SHP77 treated with DMSO at 0.1 percent for 48 hours (cell line): ENCODE data around the gene IL17REL.

ENCODE experiments used
- DNase-seq: peaks from one replicate; lab custom pipeline; 2025; lab: John Stamatoyannopoulos, UW

IL17REL gene

DNA sequence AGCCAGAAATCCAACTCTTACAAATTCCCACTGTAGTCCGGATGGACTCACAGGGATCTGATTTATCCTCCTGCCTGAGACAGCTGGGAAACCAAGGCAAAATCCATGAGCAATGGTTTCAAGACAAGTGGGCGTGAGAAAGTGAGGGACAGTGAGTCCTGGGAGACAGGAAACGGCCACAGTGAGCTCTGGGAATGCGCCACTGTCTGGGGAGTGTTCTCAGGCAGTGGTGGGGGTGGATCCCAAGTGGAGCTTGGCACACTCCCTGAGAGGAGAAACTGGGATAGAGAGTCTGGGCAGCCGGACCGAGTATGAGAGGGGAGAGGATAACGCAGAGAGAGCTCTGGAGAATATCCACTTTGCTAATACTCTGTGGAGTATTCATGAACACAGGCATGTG is 9.8 kb downstream of the IL17REL start:
- no peak for DNase-seq

- DNase-seq = no peak
These were observed 11.0 kb downstream of the IL17REL start for GRCh38 chr22:50001388-50002231.

DNA sequence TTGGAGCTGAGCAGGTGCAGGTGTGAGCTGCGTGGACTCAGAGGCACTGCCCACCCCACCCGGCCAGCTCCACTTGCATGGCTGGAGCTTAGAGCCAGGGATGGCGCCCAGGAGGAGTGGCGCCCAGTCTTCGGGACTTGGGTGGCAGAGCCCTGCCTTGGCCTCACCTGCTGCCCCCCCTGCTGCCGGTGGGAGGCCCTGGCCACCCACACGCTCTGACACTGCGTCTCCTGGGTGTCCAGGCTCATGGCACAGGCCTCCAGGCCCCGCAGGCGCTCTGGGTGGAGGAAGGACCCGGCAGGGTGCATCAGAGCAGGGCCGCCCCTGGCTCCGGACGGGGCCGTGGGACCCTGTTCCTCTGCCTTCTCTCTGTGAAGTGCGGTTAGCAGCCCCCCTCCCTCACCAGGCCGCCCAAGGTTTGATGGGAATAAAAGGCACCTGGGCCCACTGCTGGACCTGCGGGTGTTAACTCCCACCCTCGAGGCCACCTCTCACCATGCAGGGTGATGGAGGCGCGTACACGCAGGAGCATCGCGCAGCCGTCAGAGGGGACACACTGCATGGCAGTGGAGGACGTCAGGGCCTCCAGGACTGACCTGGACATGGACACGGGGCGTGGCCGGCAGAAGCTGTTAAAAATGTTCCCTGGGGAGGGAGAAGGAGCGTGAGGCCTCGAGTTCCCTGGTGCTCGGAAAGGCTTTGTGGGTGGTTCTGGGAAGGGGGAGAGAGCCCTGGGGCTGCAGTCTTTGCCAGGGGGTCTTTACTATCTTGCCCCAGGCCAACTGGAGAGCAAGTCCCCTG is 11.8 kb downstream of the IL17REL start:
- DNase-seq = no peak

DNA sequence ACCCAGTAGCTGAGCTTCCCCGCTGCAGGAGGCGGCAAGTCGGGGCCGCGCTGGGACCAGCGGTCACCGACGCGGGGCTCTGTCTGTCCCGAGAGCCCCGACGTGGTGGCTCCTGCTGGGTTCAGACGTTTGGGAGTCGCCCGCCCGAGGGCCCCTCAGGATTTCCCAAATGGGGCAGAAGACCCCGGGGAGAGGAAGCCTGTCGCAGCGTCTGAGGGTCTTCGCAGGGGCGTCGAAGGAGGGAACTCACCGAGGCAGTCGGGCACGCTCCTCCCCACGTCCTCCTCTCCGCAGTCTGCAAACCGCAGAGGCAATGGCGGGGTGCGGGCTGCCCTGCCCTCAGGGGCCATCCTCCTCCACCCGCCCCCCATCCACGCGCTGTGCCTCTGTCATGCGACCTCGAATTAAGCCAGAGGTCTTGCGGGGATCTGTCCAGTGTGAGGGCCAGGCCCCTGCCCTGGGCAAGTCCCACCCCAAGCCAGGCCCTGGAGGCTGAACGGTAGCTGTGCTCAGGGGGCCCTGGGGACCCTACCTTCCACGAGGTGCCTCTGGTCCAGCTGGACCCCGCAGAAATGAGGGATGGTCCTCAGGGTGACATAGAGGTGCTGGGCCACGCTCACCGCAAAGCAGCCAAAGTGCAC is 12.5 kb downstream of the IL17REL start:
- DNase-seq = no peak

- no peak for DNase-seq
These were observed 13.3 kb downstream of the IL17REL start for GRCh38 chr22:49999063-49999945.

DNA sequence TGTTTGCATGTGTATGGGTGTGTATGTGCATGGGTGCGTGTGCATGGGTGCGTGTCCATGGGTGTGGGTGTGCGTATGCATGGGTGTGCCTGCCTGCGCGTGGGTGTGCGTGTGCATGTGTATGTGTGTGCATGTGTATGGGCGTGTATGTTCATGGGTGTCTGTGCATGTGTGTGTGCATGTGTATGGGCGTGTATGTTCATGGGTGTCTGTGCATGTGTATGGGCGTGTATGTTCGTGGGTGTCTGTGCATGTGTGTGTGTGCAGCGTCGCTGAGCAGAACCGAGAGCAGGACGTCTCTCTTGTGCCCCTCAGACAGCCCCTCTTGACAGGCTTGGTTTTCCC is 13.9 kb downstream of the IL17REL start:
- no peak for DNase-seq

DNA sequence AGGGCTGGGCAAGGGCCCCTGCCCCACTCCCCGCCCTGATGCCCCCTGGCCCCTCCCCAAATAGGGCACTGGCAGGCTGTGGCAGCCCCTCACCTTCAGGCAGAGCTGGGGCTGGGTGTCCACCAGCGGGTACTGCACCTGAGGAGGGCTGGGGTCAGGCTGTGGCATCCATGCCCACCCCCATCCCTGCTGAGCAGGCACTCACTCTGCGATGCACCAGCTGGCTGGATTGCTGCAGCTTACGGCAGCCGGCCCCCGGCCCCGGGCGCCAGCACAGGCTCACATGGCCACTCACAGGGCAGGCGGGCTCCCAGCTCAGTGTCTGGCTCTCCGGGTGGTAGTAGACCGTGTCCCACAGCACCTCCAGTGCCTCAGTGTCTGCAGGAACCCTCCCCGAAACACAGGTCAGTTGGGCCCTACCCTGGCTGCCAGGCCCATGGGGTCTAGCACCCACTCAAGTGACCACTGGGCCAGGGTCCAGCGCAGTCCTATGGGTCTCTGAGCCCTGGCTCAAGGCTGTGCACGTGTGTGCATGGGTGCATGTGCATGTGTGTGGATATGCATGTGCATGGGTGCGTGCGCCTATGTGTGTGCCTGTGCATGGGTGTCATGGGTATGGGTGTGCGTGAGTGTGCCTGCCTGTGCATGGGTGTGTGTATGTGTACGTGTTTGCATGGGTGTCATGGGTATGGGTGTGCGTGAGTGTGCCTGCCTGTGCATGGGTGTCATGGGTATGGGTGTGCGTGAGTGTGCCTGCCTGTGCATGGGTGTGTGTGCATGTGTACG is 14.4 kb downstream of the IL17REL start:
- DNase-seq = no peak

DNA sequence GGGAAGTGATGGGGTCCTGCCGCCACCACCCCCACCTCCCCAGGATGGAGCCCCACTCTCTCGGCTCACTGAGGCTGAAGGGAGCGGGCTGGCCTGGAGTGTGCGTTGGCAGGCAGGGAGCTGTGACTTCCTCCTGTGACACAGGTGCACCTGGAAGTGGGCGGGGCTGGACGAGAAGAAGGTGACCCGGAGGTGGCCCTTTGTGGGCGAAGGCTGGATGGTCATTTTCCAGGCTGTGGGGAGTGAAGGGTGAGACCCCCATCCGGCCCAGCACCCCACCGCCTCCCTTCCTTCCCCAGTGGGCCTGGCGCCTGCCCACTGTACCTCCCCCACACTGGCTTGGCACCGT is 15.3 kb downstream of the IL17REL start:
- DNase-seq = no peak

DNA sequence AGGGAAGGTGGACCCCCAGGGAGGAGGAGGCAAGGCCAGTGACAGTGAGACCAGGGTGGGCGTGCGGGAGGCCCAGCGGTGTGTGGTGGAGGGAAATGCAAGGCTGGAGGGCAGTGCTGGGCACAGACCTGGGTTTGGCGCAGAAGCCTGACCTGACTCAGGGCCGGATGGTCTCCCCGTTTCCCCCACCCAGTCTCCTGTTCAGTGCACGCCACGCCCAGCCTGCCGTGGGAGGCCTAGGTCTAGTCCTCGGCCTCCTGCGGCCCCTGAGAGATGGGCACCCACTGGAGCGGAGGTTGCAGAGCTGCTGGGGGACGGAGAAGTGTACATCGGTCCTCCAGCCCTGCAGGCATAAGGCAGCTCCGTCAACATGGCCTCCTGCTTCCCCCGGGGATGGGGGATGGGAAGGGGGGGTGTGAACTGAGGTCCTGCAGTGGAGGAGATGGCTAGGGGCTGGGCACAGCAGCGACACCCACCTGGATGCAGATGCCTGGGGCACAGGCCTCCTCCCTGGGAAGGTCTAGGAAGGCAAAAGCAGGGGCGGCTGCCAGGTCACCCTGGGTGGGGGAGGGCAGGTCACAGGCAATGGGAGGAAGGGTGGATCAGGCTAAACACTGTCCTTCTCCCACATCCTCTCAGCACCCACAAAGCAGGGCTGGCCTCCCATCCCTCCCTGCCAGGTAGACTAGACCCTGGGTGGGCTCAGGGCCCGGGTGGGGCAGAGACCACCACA is 15.9 kb downstream of the IL17REL start:
- no peak for DNase-seq

- no peak for DNase-seq
These were observed 16.4 kb downstream of the IL17REL start for GRCh38 chr22:49996119-49996517.

- no peak for DNase-seq
These were observed 17.0 kb downstream of the IL17REL start for GRCh38 chr22:49995361-49996118.

- DNase-seq = no peak
These were observed 17.6 kb downstream of the IL17REL start for GRCh38 chr22:49995041-49995360.

- DNase-seq = no peak
These were observed 18.1 kb downstream of the IL17REL start for GRCh38 chr22:49994361-49995040.

- no peak for DNase-seq
These were observed 18.8 kb downstream of the IL17REL start for GRCh38 chr22:49993649-49994360.

DNA sequence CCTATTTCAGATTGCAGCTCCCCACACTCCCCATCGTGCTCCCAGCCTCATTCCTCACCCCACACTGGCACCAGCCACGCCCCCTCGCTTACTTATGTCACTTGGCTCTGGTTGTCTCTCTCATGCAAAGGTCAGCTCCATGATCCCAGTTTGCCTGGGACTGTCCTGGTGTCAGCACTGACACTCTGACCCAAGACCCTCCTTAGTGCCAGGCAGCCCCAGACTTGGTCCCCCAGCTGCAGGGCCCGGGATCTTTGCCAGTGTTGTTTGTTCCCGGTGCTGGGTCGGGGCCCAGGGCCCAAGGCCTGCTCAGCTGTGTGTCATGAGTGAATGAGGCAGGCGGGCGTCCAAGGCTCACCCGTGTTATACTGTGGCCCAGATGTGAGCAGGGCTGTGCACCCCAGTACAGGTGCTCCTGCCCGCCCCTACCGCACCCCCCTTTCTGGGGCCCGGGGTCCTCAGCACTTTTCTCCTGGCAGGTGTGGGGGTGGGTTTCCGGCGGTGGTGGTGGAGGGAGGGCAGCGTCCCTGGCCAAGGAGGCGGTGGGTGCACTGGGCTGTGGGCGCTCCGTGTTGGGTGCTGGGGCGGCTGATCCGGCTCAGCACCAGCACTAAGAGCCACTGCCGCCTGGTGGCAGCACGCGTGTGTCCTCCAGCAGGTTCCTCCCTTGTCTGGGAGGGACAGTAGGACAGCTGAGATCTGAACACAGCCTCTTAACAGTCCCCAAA is 19.5 kb downstream of the IL17REL start:
- peak; percentile 33 for DNase-seq

DNA sequence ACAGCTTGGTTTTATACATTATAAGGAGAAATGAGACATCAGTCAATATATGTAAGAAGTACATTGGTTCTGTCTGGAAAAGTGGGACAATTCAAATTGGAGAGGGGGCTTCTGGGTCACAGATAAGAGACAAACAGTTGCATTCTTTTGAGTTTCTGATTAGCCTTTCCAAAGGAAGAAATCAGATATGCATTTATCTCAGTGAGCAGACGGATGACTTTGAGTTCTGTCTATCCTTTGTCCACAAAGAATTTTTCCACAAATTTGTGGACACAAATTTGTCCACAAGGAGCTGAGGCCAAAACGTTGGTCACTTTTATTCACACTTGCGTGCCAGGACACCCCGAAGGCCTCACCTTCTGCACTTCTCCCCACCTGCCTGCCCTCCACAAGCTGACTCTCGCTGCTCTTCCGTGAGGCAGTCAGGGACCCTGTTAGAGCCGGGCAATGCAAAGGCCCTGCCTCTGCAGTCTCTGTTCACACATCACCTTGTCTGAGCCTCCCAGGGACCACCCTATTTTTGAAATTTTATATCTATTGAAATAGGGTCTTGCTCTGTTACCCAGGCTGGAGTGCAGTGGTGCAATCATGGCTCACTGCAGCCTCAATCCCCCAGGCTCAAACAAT is 20.5 kb downstream of the IL17REL start:
- no peak for DNase-seq

GRCh38 chr22:49991167-49991566 is 21.4 kb downstream of the IL17REL start:
- DNase-seq = no peak
